ENCODE measurements around the gene C9orf50.
A peak's percentile ranks its signal among the peaks of the same experiment; 100 is the strongest.

DNA sequence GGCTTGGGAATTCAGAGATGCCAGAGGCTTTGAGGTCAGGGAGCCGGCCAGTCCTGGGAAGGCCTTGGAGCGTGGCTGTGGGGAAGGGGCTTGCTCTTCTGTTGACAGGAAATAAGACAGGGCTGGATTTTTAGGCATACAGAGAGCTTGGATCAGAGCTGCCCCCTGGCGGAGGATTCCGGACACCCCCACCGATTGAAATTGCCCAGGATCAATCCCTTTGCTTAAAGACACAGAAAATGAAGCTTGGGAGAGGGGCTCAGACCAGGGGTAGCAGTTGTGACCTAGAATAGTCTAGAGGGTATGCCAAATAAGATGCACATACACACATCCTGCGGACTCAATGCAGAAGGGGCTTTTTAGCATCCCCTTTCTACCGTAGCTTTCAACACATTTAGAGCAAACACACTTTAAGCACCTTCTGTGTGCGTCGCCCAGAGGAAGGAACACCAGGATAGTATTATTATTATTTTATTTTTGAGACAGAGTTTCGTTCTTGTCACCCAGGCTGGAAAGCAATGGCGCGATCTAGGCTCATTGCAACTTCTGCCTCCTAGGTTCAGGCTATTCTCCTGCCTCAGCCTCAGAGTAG, 3.4 kb upstream of the C9orf50 start:
- TF ChIP-seq CTCF (IDR thresholded peaks at IDR 0.05), result peak; percentile 88
- TF ChIP-seq TCF7L2 (IDR thresholded peaks at IDR 0.05; ENCODE audit: low read depth, low read length), result no peak

All from Panc1 (cell line).